BE2C (cell line): Measurements from ENCODE around the gene DOCK1.

Experiments
- DNase-seq: peaks from one replicate; pipeline ENCODE4 v3.0.0-alpha.2; 2020
- H3K27me3 ChIP-seq: fragments of 250-450 bp; sonication (Bioruptor Pico); 2 replicates; pipeline ENCODE4 v1.5.1; 2020; ENCODE audit warnings: mild to moderate bottlenecking
- H3K36me3 ChIP-seq: fragments of 250-450 bp; sonication (Bioruptor Pico); 2 replicates; pipeline ENCODE4 v1.5.1; 2020; ENCODE audit warnings: mild to moderate bottlenecking
- H3K4me1 ChIP-seq: fragments of 250-450 bp; sonication (Bioruptor Pico); 2 replicates; pipeline ENCODE4 v1.5.1; 2020
- H3K4me3 ChIP-seq: 2 replicates; pipeline ENCODE4 v1.5.1; 2011; ENCODE audit warnings: low read depth, low read length
- H3K9me3 ChIP-seq: fragments of 250-450 bp; sonication (Bioruptor Pico); 2 replicates; pipeline ENCODE4 v1.5.1; 2020
- CTCF ChIP-seq: IDR thresholded peaks from 2 replicates; pipeline ENCODE4 v1.5.1; 2012; ENCODE audit warnings: mild to moderate bottlenecking, low read depth, low read length

DOCK1 gene

GRCh38 chr10:126969310-126969709, 64.1 kb downstream of the DOCK1 start:
- peak; percentile 28 for TF ChIP-seq CTCF

GRCh38 chr10:126972635-126973414, 67.6 kb downstream of the DOCK1 start:
- H3K4me1 ChIP-seq: no peaks in the 10 kb centered on the region
- no peak overlapping the region for H3K4me3 ChIP-seq
- H3K27me3 ChIP-seq: no peaks in the 10 kb centered on the region
- H3K9me3 ChIP-seq: no peaks in the 10 kb centered on the region
- no peaks in the 10 kb centered on the region for H3K36me3 ChIP-seq
- no peak for TF ChIP-seq CTCF
- no peak for DNase-seq

More at GRCh38 chr10:126969310-126969709, 64.1 kb downstream of the DOCK1 start:
- Histone ChIP-seq H3K4me1 (no peaks in the 10 kb centered on the region), H3K9me3 (no peaks in the 10 kb centered on the region), H3K36me3 (no peaks in the 10 kb centered on the region), H3K4me3 (no peak overlapping the region), H3K27me3 (no peaks in the 10 kb centered on the region)
- no peak for DNase-seq

GRCh38 chr10:126975221-126975620, 70.0 kb downstream of the DOCK1 start:
- no peaks in the 10 kb centered on the region for H3K9me3 ChIP-seq
- DNase-seq: no peak
- no peak for TF ChIP-seq CTCF
- H3K4me3 ChIP-seq: no peak overlapping the region
- H3K36me3 ChIP-seq: no peaks in the 10 kb centered on the region
- no peaks in the 10 kb centered on the region for H3K4me1 ChIP-seq
- no peaks in the 10 kb centered on the region for H3K27me3 ChIP-seq

- Histone ChIP-seq H3K36me3 (no peaks in the 10 kb centered on the region), H3K27me3 (no peaks in the 10 kb centered on the region), H3K9me3 (no peaks in the 10 kb centered on the region), H3K4me3 (no peak overlapping the region), H3K4me1 (no peaks in the 10 kb centered on the region)
- DNase-seq: no peak
- TF ChIP-seq CTCF: no peak
Observed at GRCh38 chr10:126977216-126977615, 72.0 kb downstream of the DOCK1 start.

GRCh38 chr10:126979311-126979710, 74.1 kb downstream of the DOCK1 start:
- Histone ChIP-seq H3K4me3 (no peak overlapping the region), H3K9me3 (no peaks in the 10 kb centered on the region), H3K27me3 (no peaks in the 10 kb centered on the region), H3K4me1 (no peaks in the 10 kb centered on the region), H3K36me3 (no peaks in the 10 kb centered on the region)
- TF ChIP-seq CTCF: no peak
- DNase-seq: no peak

GRCh38 chr10:126993208-126993607, 88.0 kb downstream of the DOCK1 start:
- no peaks in the 10 kb centered on the region for H3K27me3 ChIP-seq
- DNase-seq: no peak
- H3K36me3 ChIP-seq: no peaks in the 10 kb centered on the region

More at GRCh38 chr10:126993208-126993607, 88.0 kb downstream of the DOCK1 start:
- Histone ChIP-seq H3K4me3 (no peak overlapping the region), H3K9me3 (no peaks in the 10 kb centered on the region), H3K4me1 (no peaks in the 10 kb centered on the region)
- no peak for TF ChIP-seq CTCF
